ENCODE data around the gene NFATC2IP. TPM values are rescaled to one million over a fixed set of nuclear protein-coding genes. Genes with fewer than 3 reads are reported as not detected.
"Not testable (repeated sequence)": the region's sequence is repeated elsewhere in the genome, so short reads cannot be mapped to it uniquely, and the experiment has no call there.

Gene NFATC2IP
- polyA plus RNA-seq, 1 experiment = 22.3 TPM

- ChIA-PET POLR2A (no interaction called here), CTCF (interaction anchor here (1.1 kb wide), 1 partner anchor 26 kb away, joined by 4 read pairs; no protein-coding TSS in a partner anchor)
- TF ChIP-seq CTCF (IDR thresholded peaks at IDR 0.05; ENCODE audit: low read depth, low read length) = no peak
- DNase-seq (ENCODE audit: low read depth, low spot score) = no peak
- H3K27me3 ChIP-seq (ENCODE audit: control insufficient read depth, insufficient read depth, low read length) = peaks cover 4% of the 10 kb centered on the region
- H3K4me3 ChIP-seq (ENCODE audit: low read depth, low read length) = no peak overlapping the region
- H3K27ac ChIP-seq (ENCODE audit: low read depth, low read length) = no peak overlapping the region
- H3K9me3 ChIP-seq (ENCODE audit: control insufficient read depth, insufficient read depth, low read length) = no peaks in the 10 kb centered on the region
Measured at GRCh38 chr16:28999577-28999976, 48.8 kb downstream of the NFATC2IP start.

- Histone ChIP-seq H3K4me3 (ENCODE audit: low read depth, low read length) (no peak overlapping the region), H3K27ac (ENCODE audit: low read depth, low read length) (no peak overlapping the region), H3K27me3 (ENCODE audit: control insufficient read depth, insufficient read depth, low read length) (peaks cover 4% of the 10 kb centered on the region), H3K9me3 (ENCODE audit: control insufficient read depth, insufficient read depth, low read length) (no peaks in the 10 kb centered on the region)
- CTCF ChIA-PET = interaction anchor here (1.1 kb wide), 1 partner anchor 26 kb away, joined by 4 read pairs; no protein-coding TSS in a partner anchor
- TF ChIP-seq CTCF (IDR thresholded peaks at IDR 0.05; ENCODE audit: low read depth, low read length) = no peak
- POLR2A ChIA-PET = no interaction called here
- no peak for DNase-seq (ENCODE audit: low read depth, low spot score)
Measured at GRCh38 chr16:29000019-29000418, 49.3 kb downstream of the NFATC2IP start.

- H3K9me3 ChIP-seq (ENCODE audit: control insufficient read depth, insufficient read depth, low read length); H3K4me3 ChIP-seq (ENCODE audit: low read depth, low read length); H3K27me3 ChIP-seq (ENCODE audit: control insufficient read depth, insufficient read depth, low read length); CTCF ChIA-PET; H3K27ac ChIP-seq (ENCODE audit: low read depth, low read length); DNase-seq (ENCODE audit: low read depth, low spot score); POLR2A ChIA-PET: not testable (repeated sequence)
Measured at GRCh38 chr16:29004496-29005139, 53.9 kb downstream of the NFATC2IP start.

GRCh38 chr16:29007730-29008593, 57.2 kb downstream of the NFATC2IP start:
- peaks cover 3% of the 10 kb centered on the region; the same call in 1 of the 2 replicates for H3K9me3 ChIP-seq (ENCODE audit: control insufficient read depth, insufficient read depth, low read length)
- DNase-seq (ENCODE audit: low read depth, low spot score) = peak; percentile 50
- CTCF ChIA-PET = interaction anchor here (0.6 kb wide), 1 partner anchor 65 kb away, joined by 4 read pairs; no protein-coding TSS in a partner anchor
- H3K27me3 ChIP-seq (ENCODE audit: control insufficient read depth, insufficient read depth, low read length) = peaks cover 2% of the 10 kb centered on the region
- no peak for TF ChIP-seq CTCF (IDR thresholded peaks at IDR 0.05; ENCODE audit: low read depth, low read length)
- POLR2A ChIA-PET = interaction anchor here (0.6 to 0.9 kb wide), 2 partner anchors 11 to 21 kb away, joined by 3 to 4 read pairs; no protein-coding TSS in a partner anchor
- no peak overlapping the region for H3K4me3 ChIP-seq (ENCODE audit: low read depth, low read length)
- H3K27ac ChIP-seq (ENCODE audit: low read depth, low read length) = no peak overlapping the region

GRCh38 chr16:29009050-29009837, 58.5 kb downstream of the NFATC2IP start:
- H3K4me3 ChIP-seq (ENCODE audit: low read depth, low read length) = no peak overlapping the region
- no peak for DNase-seq (ENCODE audit: low read depth, low spot score)
- H3K9me3 ChIP-seq (ENCODE audit: control insufficient read depth, insufficient read depth, low read length) = peaks cover 3% of the 10 kb centered on the region; the same call in 1 of the 2 replicates
- ChIA-PET CTCF (no interaction called here), POLR2A (no interaction called here)
- TF ChIP-seq CTCF (IDR thresholded peaks at IDR 0.05; ENCODE audit: low read depth, low read length) = no peak
- H3K27ac ChIP-seq (ENCODE audit: low read depth, low read length) = no peak overlapping the region
- H3K27me3 ChIP-seq (ENCODE audit: control insufficient read depth, insufficient read depth, low read length) = peaks cover 2% of the 10 kb centered on the region

Data from AG04450 (cell line).